H1 (cell line): Measurements from ENCODE around the gene ABCA13. TPM values are rescaled to one million over a fixed set of nuclear protein-coding genes. Genes with fewer than 3 reads are reported as not detected.

Experiments
- CTCF ChIA-PET: fragments of 300-600 bp; sonication (Branson Sonifier 250); formaldehyde crosslinking; loops from one replicate; lab custom pipeline; 2021; ENCODE audit not compliant: partially characterized antibody; lab: Charles Lee
- POLR2A ChIA-PET: fragments of 300-600 bp; sonication (Branson Sonifier 250); formaldehyde crosslinking; loops from one replicate; lab custom pipeline; 2021; ENCODE audit warnings: inconsistent platforms; ENCODE audit not compliant: partially characterized antibody; lab: Charles Lee
- DNase-seq, 2 experiments: peaks; one replicate each; pipeline versions ENCODE4 v3.0.0 to v3.0.0-alpha.2; 2010 to 2022; ENCODE audit warnings: low spot score in 2 of 2, low read depth in 1 of 2, mixed read lengths in 1 of 2
- FAIRE-seq: peaks from 2 replicates; lab custom pipeline; 2011; peaks lifted over from hg19 to GRCh38; lab: Jason Lieb, UNC
- H2AFZ ChIP-seq: 2 replicates; pipeline ENCODE4 v1.8.1; 2012; ENCODE audit warnings: low read length, inconsistent platforms
- H2AK5ac ChIP-seq: 2 replicates; pipeline ENCODE4 v1.6.1; 2013; ENCODE audit warnings: low read depth, low read length
- H2BK120ac ChIP-seq: replicated peaks from 2 replicates; pipeline ENCODE3; 2013; ENCODE audit warnings: low read depth, low read length, inconsistent platforms
- H2BK12ac ChIP-seq: 2 replicates; pipeline ENCODE4 v1.6.1; 2013; ENCODE audit warnings: low read depth, low read length
- H2BK15ac ChIP-seq: 2 replicates; pipeline ENCODE4 v1.6.1; 2013; ENCODE audit warnings: low read length
- H2BK20ac ChIP-seq: 2 replicates; pipeline ENCODE4 v1.6.1; 2013; ENCODE audit warnings: low read length
- H2BK5ac ChIP-seq: 2 replicates; pipeline ENCODE4 v1.6.1; 2013; ENCODE audit warnings: low read depth, low read length
- H3K14ac ChIP-seq: 2 replicates; pipeline ENCODE4 v1.6.1; 2013; ENCODE audit warnings: inconsistent platforms; ENCODE audit not compliant: insufficient read length
- H3K18ac ChIP-seq: 2 replicates; pipeline ENCODE4 v1.6.1; 2013; ENCODE audit warnings: low read length; ENCODE audit errors: extremely low read depth
- H3K23ac ChIP-seq: 2 replicates; pipeline ENCODE4 v1.6.1; 2013; ENCODE audit warnings: inconsistent platforms; ENCODE audit not compliant: insufficient read length
- H3K23me2 ChIP-seq: 2 replicates; pipeline ENCODE4 v1.6.1; 2013; ENCODE audit warnings: low read depth, low read length
- H3K27ac ChIP-seq: 2 replicates; pipeline ENCODE4 v1.6.1; 2011; ENCODE audit warnings: low read depth, low read length, inconsistent platforms
- H3K27me3 ChIP-seq, 4 experiments: replicated peaks in 1 of 4; 1 replicate in 1 of 4; 2 replicates in 3 of 4; pipeline versions ENCODE4 v1.6.1 to v1.8.1; 2011 to 2013; ENCODE audit warnings: low read length in 3 of 4, mild to moderate bottlenecking in 3 of 4, inconsistent platforms in 2 of 4, mixed read lengths in 2 of 4, moderate library complexity in 1 of 4; ENCODE audit not compliant: control insufficient read depth in 3 of 4, insufficient read depth in 3 of 4; ENCODE audit errors: extremely low read depth in 1 of 4
- H3K36me3 ChIP-seq, 4 experiments: 2 replicates each; pipeline versions ENCODE4 v1.6.1 to v1.8.1; 2011 to 2013; ENCODE audit warnings: mild to moderate bottlenecking in 4 of 4, low read length in 3 of 4, moderate library complexity in 2 of 4, control low read depth in 1 of 4, inconsistent platforms in 1 of 4; ENCODE audit not compliant: insufficient read depth in 4 of 4, control insufficient read depth in 2 of 4
- H3K4ac ChIP-seq: replicated peaks from 2 replicates; pipeline ENCODE3; 2013; ENCODE audit warnings: low read length, low read depth, mixed read lengths, inconsistent platforms; ENCODE audit not compliant: insufficient read length
- H3K4me1 ChIP-seq, 4 experiments: replicated peaks in 1 of 4; 1 replicate in 1 of 4; 2 replicates in 3 of 4; pipeline versions ENCODE4 v1.6.1 to v1.8.1; 2011 to 2013; ENCODE audit warnings: low read length in 3 of 4, inconsistent platforms in 2 of 4, mixed read lengths in 1 of 4; ENCODE audit not compliant: insufficient read depth in 4 of 4, control insufficient read depth in 3 of 4
- H3K4me2 ChIP-seq, 2 experiments: 2 replicates each; pipeline versions ENCODE4 v1.6.1 to v1.8.1; 2011 to 2013; ENCODE audit warnings: low read depth in 2 of 2, low read length in 2 of 2, control low read depth in 1 of 2, inconsistent platforms in 1 of 2, mild to moderate bottlenecking in 1 of 2; ENCODE audit not compliant: insufficient read depth in 1 of 2
- H3K4me3 ChIP-seq, 4 experiments: fragments of 200-600, 300-600 bp in 1 of 4; sonication (generic), shearing (Covaris generic), sonication (Bioruptor Twin) in 1 of 4; 2 replicates each; pipeline versions ENCODE4 v1.5.1 to v1.8.1; 2011 to 2016; ENCODE audit warnings: low read length in 4 of 4, low read depth in 3 of 4, control low read depth in 2 of 4, inconsistent platforms in 2 of 4, mild to moderate bottlenecking in 2 of 4, mixed read lengths in 1 of 4, moderate library complexity in 1 of 4; ENCODE audit not compliant: insufficient read depth in 2 of 4; ENCODE audit errors: extremely low read depth in 1 of 4
- H3K56ac ChIP-seq: replicated peaks from 2 replicates; pipeline ENCODE3; 2013; ENCODE audit warnings: low read depth, mild to moderate bottlenecking, mixed read lengths, low read length, inconsistent platforms; ENCODE audit not compliant: insufficient read length
- H3K79me1 ChIP-seq: 2 replicates; pipeline ENCODE4 v1.6.1; 2013; ENCODE audit warnings: low read depth, low read length, control low read depth
- H3K79me2 ChIP-seq, 2 experiments: 2 replicates each; pipeline versions ENCODE4 v1.6.1 to v1.8.1; 2012 to 2013; ENCODE audit warnings: low read length in 2 of 2, mild to moderate bottlenecking in 2 of 2, inconsistent platforms in 1 of 2; ENCODE audit not compliant: insufficient read depth in 2 of 2, control insufficient read depth in 1 of 2
- H3K9ac ChIP-seq, 4 experiments: replicated peaks in 1 of 4; 1 replicate in 1 of 4; 2 replicates in 3 of 4; pipeline versions ENCODE4 v1.6.1 to v1.8.1; 2011 to 2013; ENCODE audit warnings: low read depth in 3 of 4, low read length in 3 of 4, control low read depth in 2 of 4, mild to moderate bottlenecking in 2 of 4, moderate library complexity in 2 of 4, inconsistent platforms in 1 of 4; ENCODE audit errors: extremely low read depth in 1 of 4
- H3K9me3 ChIP-seq, 2 experiments: 2 replicates each; pipeline versions ENCODE4 v1.6.1 to v1.8.1; 2012 to 2013; ENCODE audit warnings: mild to moderate bottlenecking in 2 of 2, moderate library complexity in 2 of 2, control low read depth in 1 of 2, inconsistent platforms in 1 of 2, low read depth in 1 of 2, low read length in 1 of 2, mixed read lengths in 1 of 2; ENCODE audit not compliant: insufficient read depth in 2 of 2
- H4K20me1 ChIP-seq, 2 experiments: replicated peaks in 1 of 2; 2 replicates each; pipeline versions ENCODE3 to v1.8.1; 2011 to 2013; ENCODE audit warnings: inconsistent platforms in 2 of 2, low read length in 2 of 2, mild to moderate bottlenecking in 1 of 2; ENCODE audit not compliant: insufficient read depth in 2 of 2, control insufficient read depth in 1 of 2
- H4K5ac ChIP-seq: 2 replicates; pipeline ENCODE4 v1.6.1; 2013; ENCODE audit warnings: low read length, low read depth, mixed read lengths, inconsistent platforms; ENCODE audit not compliant: insufficient read length
- H4K8ac ChIP-seq: 2 replicates; pipeline ENCODE4 v1.8.0; 2013; ENCODE audit warnings: mild to moderate bottlenecking, moderate library complexity, low read length, inconsistent platforms; ENCODE audit not compliant: insufficient read depth; ENCODE audit errors: extremely low read depth
- H4K91ac ChIP-seq: replicated peaks from 2 replicates; pipeline ENCODE3; 2013; ENCODE audit warnings: low read length, mixed read lengths, inconsistent platforms; ENCODE audit not compliant: insufficient read length
- WGBS, 2 experiments: shearing (Covaris generic) in 1 of 2; methylation state at CpG; one replicate each; pipeline versions ENCODE4 v1.1.6 to v1.1.7; 2013 to 2015; ENCODE audit warnings: low lambda C conversion rate in 2 of 2, mixed read lengths in 2 of 2, inconsistent platforms in 1 of 2, low coverage in 1 of 2, missing lambda C conversion rate in 1 of 2; ENCODE audit not compliant: insufficient replicate concordance in 2 of 2, insufficient coverage in 1 of 2, insufficient read length in 1 of 2; ENCODE audit errors: extremely low coverage in 1 of 2, missing lambda C conversion rate in 1 of 2; 5-methylcytosine and 5-hydroxymethylcytosine counted together
- polyA plus RNA-seq, 7 experiments: library from polyadenylated mRNA; depleted of rRNA in 3 of 7; stranded (reverse) in 5 of 7; unstranded in 2 of 7; fragments of >200 nt in 5 of 7; fragments of 200-250 nt in 2 of 7; gene quantifications; 1 replicate in 5 of 7; 2 replicates in 1 of 7; 4 replicates in 1 of 7; pipeline versions ENCODE4 v1.2.1 to v1.2.3, GENCODE V29; 2011 to 2013; ENCODE audit warnings: missing spikeins in 2 of 7, mixed read lengths in 2 of 7
- total RNA-seq: library from RNA; stranded (reverse); fragmentation: NEBNext Ultra II Directional; extraction: Animal tissue kit (Norgen Biotek cat#: 25700); gene quantifications from 2 replicates; pipeline ENCODE4 v1.2.1, GENCODE V29; 2021
- TF ChIP-seq, protein P1 (sequence below), 3 experiments: IDR thresholded peaks; 1 replicate in 2 of 3; 2 replicates in 1 of 3; pipeline versions ENCODE4 v1.5.1 to v1.6.1; 2011; ENCODE audit warnings: low read length in 3 of 3, mild to moderate bottlenecking in 3 of 3, inconsistent platforms in 2 of 3, low read depth in 1 of 3, moderate library complexity in 1 of 3; ENCODE audit not compliant: insufficient read depth in 1 of 3; ENCODE audit errors: control extremely low read depth in 1 of 3
- TF ChIP-seq, protein P2 (sequence below): IDR thresholded peaks from 2 replicates; pipeline ENCODE4 v1.6.1; 2012; ENCODE audit warnings: inconsistent platforms

The ABCA13 gene
- total and polyA plus RNA-seq, 2 of the 8 experiments (the other 6 are each of a cell fraction or from before 2014, with no cell fraction given) = 0.07 to 0.09 TPM

DNA sequence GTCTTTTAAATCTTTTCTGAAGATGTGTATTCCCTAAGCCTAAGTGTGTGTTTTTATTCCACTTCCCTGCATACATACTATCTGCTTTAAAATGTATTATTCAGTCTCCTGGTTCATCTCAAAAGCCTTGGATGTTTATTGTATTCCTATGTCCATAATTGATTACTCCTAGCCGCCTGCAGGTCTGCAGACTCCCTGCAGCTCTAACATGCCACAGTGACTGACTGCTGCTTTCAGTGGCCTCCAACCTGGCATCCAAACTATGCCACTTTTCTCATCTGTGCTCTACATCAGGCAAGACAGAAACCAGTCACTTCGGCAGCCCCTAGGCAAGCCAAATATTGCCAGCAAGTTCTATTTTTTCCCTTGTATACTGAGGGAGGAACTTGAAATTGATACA is 81.7 kb downstream of the ABCA13 start:
- Histone ChIP-seq H3K9me3 (no peaks in the 10 kb centered on the region), H2BK12ac (no peak overlapping the region), H2BK120ac (no peak overlapping the region), H2AFZ (no peak overlapping the region), H3K4me1 (peaks cover 0 to 12% (median 2%) of the 10 kb centered on the region in 4 experiments; a peak in 3 of 7 replicates), H3K18ac (no peak overlapping the region), H3K9ac (peak overlapping the region in 1 of 4 experiments; percentile 59; a peak in 1 of 7 replicates), H3K4me2 (0 out of 4 replicates have a peak overlapping the region, but pooled peaks of 1 of the 2 experiments have one; percentile 16), H3K56ac (no peak overlapping the region), H2AK5ac (no peak overlapping the region), H4K5ac (no peak overlapping the region), H4K8ac (no peak overlapping the region), H2BK20ac (no peak overlapping the region), H3K23me2 (no peaks in the 10 kb centered on the region), H4K20me1 (no peaks in the 10 kb centered on the region), H3K14ac (no peak overlapping the region), H2BK5ac (no peak overlapping the region), H4K91ac (no peak overlapping the region), H3K79me2 (no peaks in the 10 kb centered on the region), H3K23ac (no peak overlapping the region), H3K36me3 (no peaks in the 10 kb centered on the region), H3K4me3 (no peak overlapping the region), H3K79me1 (no peaks in the 10 kb centered on the region), H2BK15ac (no peak overlapping the region), H3K27me3 (no peaks in the 10 kb centered on the region), H3K4ac (no peak overlapping the region), H3K27ac (no peak overlapping the region)
- FAIRE-seq (peak; percentile 42), DNase-seq (no peak)
- ChIA-PET CTCF (interaction anchor here (1.1 kb wide), 1 partner anchor 41 kb away, joined by 3 read pairs; no protein-coding TSS in a partner anchor), POLR2A (no interaction called here)
- WGBS, 2 experiments = 70% methylated on average over 2 of the region's 2 CpGs; no CpG with 5 or more reads in 1 of the 2 experiments
- TF ChIP-seq, protein P1, sequence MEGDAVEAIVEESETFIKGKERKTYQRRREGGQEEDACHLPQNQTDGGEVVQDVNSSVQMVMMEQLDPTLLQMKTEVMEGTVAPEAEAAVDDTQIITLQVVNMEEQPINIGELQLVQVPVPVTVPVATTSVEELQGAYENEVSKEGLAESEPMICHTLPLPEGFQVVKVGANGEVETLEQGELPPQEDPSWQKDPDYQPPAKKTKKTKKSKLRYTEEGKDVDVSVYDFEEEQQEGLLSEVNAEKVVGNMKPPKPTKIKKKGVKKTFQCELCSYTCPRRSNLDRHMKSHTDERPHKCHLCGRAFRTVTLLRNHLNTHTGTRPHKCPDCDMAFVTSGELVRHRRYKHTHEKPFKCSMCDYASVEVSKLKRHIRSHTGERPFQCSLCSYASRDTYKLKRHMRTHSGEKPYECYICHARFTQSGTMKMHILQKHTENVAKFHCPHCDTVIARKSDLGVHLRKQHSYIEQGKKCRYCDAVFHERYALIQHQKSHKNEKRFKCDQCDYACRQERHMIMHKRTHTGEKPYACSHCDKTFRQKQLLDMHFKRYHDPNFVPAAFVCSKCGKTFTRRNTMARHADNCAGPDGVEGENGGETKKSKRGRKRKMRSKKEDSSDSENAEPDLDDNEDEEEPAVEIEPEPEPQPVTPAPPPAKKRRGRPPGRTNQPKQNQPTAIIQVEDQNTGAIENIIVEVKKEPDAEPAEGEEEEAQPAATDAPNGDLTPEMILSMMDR (IDR thresholded peaks at IDR 0.05; ENCODE audit: control extremely low read depth in 1 of 3, insufficient read depth in 1 of 3, low read depth in 1 of 3, low read length in 3 of 3) = peak in 1 of 3 experiments; percentile 12; a peak in 1 of 4 replicates
- TF ChIP-seq, protein P2, sequence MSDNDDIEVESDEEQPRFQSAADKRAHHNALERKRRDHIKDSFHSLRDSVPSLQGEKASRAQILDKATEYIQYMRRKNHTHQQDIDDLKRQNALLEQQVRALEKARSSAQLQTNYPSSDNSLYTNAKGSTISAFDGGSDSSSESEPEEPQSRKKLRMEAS = no peak
